ENCODE data around the gene CAPN8.
"Not testable (repeated sequence)": the region's sequence is repeated elsewhere in the genome, so short reads cannot be mapped to it uniquely, and the experiment has no call there.

- not testable (repeated sequence) for TF ChIP-seq CTCF (IDR thresholded peaks at IDR 0.05; ENCODE audit: borderline replicate concordance, extremely low read depth, low read length, poor library complexity, severe bottlenecking); EZH2 (IDR thresholded peaks at IDR 0.05; ENCODE audit: borderline replicate concordance, low read depth, low read length, severe bottlenecking)
These were observed 146.9 kb downstream of the CAPN8 start for GRCh38 chr1:223518553-223518952.

Measured in DND-41 (cell line).